Non-pigmented ciliary epithelial cell (primary cell): Measurements from ENCODE around the gene MRAP2.
"Not testable (repeated sequence)": the region's sequence is repeated elsewhere in the genome, so short reads cannot be mapped to it uniquely, and the experiment has no call there.

ENCODE experiments used
- DNase-seq: peaks from one replicate; pipeline ENCODE4 v3.0.0-alpha.2; 2010; ENCODE audit warnings: low read depth

MRAP2 gene

DNA sequence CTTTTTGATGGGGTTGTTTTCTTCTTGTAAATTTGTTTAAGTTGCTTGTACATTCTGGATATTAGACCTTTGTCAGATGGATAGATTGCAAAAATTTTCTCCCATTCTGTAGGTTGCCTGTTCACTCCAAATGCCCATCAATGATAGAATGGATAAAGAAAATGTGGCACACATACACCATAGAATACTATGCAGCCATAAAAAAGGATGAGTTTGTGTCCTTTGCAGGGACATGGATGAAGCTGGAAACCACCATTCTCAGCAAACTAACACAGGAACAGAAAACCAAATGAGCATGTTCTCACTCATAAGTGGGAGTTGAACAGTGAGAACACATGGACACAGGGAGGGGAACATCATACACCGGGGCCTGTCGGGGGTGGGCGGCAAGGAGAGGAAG, 1.6 kb upstream of the MRAP2 start:
- not testable (repeated sequence) for DNase-seq

DNA sequence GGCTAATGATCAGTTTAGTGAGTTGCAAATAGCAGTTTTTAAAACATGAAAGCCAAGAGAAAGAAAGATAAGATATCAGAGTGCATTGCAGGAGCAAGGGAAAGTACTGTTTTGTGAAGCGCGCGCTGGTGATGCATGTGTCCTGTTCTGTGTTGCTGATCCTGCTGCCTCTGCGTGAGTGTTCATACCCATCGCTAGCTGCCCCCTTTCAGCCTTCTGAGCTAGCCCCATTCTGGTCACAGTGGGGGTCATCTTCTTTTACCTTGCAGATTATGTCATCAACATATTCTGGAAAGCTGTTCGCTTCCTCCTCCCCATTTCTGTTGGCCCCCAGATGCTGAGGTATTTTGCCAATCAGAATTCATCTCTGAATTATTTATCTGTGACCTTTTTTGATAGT, 1.9 kb downstream of the MRAP2 start:
- DNase-seq = no peak

DNA sequence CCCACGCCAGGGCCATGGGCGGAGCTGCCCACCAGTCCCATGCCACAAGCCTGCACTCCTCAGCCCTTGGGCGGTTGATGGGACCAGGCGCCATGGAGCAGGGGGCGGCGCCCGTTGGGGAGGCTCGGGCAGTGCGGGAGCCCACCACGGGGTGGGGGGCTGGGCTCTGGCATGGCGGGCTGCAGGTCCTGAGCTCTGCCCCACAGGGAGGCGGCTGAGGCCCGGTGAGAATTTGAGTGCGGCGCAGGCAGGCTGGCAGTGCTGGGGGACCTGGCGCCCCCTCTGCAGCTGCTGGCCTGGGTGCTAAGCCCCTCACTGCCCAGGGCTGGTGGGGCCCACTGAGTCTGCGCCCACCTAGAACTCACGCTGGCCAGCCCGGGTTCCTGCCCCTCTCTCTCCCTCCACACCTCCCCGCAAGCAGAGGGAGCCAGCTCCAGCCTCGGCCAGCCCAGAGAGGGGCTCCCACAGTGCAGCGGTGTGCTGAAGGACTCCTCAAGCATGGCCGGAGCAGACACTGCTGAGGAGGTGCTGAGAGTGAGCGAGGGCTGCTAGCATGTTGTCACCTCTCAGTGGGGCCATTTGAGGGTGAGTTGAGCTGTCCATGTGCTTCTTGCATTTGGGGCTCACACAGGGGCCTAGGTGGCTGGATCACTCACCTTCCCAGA, 4.0 kb downstream of the MRAP2 start:
- no peak for DNase-seq

DNA sequence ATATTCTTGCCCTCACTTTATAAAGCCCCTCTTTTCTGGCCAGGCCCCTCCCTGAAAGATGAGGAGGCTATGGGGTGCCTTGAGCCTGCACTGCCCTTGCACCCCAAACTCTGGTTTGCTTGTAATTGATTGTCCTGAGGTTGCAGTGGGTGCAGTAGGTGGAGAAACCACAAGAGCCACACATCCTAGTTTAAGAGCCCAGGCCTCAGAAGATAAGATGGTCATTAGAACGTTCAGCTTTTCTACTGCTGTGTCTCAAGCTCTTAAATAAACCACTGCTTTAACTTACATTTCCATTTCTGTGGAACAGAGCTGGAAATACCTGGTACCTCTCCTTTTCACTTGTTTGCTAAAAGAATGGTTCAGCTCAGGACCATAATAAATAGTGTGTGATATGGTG, 9.0 kb downstream of the MRAP2 start:
- no peak for DNase-seq

DNA sequence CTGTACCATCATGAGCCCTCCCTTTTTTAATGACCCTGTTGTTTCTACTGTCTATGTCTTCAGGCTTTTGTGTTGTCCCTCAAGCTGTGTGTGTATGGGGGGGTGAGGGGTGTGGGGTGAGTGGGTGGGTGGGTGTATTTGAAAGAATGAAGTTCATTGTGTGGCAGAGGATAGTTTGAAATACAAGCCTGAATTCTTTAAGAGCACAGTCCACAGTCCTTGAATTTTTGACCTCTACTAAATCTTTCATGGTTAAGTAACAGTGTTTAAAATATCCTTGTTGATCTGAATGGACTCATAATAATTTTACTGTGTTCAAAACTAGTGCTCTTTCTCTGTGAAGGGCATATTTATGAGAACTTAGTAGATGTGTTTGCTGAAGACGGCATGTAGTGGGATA, 10.0 kb downstream of the MRAP2 start:
- no peak for DNase-seq

DNA sequence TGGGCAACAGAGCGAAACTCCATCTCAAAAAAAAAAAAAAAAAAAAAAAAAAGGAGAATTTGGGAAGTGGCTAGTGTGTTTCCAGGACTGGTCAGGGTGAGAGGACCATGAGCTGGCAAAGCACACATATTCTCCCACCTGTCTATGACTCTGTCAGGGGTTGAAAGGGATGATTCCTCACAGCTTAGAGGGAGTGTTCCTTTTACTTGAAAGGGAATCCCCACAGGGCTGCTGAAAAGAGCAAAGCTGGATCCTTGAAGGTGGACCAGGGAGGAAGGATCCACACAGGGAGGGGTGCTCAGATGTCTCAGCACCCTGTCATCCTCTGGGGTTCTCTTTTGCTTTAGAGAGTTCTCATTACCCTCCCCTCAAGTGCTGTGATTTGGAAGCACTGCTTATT, 13.2 kb downstream of the MRAP2 start:
- no peak for DNase-seq

DNA sequence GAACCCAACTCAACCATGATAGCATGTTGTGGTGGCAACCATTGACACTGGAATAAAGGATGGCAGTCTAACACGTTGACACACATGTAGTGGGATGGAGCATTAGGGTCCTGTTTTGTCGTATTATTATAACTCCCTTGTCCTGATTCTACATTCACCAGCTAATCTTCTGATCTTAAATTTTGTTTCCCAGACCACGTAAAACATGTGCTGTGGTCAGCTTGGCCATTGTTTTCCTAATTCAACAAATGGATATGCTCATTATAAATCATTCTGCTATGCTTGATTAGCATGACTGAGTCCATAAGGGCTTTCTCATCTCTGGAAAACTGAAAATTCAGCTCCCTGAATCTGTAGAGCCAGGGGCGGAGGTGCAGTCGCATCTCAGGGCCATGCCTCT, 15.0 kb downstream of the MRAP2 start:
- DNase-seq = no peak

DNA sequence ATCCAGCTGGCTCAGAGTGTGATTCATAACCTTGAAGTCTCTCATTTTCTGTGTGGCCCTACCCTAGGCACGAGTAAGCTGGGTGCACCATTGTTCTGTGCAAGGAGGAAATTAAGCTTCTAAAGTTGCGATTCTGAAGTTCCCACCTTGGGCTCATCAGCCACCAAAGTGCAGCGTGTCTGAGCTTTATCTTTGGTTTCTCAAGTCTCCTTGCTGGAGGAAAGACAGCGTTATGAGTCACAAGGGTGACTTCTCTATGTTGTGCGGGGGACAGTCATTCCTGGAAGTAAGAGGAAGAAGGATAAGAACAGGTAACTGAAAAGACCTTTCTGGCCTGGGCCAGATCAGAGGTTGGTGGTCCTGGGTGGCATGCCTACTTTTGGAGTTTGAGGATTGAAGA, 16.8 kb downstream of the MRAP2 start:
- no peak for DNase-seq

DNA sequence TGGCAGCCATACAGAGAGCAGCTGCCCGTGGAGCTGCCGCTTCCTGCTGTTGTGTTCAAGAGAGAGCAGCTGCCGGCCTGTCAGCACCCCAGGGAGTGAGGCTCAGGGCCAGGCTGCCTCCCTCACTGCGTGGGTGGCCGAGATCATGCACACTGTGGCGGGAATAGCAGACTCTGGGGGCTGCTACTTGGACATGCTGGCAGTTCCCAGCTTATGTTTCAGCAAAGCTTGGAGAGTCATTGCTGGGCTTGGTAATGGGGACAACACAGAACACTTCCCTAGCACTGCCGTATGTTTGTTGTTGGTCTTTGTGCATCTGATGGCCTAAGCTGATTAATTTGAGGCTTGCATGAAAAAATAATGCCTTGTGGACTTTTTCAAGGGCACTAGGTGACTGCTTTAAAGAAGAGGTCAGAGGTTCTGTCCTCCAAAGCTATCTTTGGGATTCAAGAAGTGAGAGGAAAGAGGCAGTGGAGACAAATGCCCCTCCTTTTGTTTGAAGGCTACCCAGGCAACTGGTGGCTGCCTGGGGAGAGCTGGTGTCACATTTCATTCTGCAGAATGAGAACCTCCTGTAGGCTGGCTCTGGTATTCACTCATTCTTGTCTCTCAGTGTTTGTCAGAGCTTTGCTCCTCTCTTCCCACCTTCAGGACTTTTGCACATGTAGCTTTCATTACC, 18.8 kb downstream of the MRAP2 start:
- DNase-seq = no peak

DNA sequence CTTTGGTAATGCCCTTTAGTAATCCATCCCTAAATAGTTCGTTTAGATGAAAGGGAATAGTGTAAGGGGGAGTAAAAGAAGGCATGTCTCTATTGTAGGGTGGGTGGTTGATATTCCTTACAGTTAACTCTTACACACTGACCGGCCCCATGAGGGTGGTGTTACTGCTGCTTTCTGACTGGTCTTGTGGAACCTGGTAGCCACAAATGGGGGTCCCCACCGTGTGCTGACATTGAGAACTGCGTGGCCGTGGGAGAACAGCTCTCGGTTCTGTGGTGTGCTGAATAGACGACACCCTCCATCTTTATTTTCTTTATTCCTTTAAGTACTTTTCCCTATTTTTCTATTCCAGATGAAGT, 19.3 kb downstream of the MRAP2 start:
- DNase-seq = no peak

DNA sequence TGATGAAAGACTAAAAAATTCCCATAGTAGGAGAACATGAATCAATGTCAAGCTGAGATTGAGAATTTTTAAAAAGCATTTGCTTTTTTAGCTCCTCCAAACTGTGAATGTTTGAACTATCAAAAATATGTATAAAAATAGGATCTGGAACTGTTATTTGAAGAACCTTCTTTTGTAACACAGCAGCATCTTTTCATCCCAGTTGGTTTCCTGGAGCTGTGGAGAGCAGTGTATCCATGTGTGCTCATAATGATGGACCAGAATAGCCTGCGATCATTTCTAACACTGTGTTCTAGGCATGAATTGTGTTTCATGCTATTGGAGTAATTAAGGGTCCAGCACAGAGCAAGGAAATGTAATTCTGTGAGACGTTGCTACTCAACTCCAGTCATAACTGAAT, 22.1 kb downstream of the MRAP2 start:
- no peak for DNase-seq

DNA sequence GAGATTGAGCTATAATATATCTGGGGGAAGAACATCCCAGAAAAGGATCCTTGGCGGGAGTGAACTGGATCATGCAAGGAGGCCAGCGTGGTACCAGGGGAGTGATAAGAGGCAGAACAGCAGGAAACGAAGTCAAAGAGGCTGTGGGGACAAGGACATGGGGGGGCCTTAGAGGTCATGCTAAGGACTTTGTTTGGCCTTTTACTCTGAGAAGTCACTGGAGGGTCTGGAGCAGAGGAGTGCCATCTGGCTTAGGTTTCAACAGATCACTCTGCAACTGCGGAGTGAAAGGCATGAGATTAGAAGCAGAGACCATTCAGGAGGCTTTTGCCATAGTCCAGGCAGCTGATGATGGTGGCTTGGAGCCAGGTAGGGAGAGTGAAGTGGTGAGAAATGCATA, 24.3 kb downstream of the MRAP2 start:
- no peak for DNase-seq

DNA sequence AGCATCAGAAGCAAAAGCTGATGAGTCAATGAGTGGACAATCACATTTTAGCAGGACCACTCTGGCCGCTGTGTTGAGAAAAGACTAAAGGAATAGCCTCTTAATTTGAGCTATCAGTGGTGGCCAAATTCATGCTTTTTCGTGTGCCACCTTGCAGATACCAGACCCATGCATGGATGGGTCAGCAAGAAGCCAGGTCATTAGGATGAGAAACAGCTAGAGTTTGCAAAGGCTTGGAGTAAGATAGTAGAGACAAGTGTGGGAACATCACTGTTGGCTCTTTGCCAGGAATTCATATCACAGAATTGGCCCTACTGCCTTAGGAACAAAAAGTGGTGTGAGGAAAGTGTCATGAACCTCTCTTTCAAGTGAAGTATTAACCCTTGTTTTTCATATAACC, 25.5 kb downstream of the MRAP2 start:
- DNase-seq = no peak

DNA sequence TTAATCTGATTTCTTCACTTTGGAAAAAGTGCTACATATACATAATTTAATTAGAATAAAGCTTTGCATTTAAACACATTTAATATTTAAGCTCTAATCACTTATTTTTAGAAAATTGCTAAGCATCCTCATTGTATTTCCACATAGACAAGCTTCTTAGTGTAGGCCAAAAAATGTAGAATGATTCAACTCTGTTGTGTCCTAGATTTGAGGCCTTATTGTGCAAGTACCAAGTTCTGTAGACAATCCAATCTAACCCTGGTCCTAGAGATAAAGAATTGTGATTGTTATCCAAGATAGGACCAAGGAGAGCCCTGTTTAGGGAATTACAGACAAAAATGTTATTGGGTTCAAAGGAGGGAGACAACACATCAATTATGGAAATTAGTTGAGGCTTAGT, 27.6 kb downstream of the MRAP2 start:
- no peak for DNase-seq

DNA sequence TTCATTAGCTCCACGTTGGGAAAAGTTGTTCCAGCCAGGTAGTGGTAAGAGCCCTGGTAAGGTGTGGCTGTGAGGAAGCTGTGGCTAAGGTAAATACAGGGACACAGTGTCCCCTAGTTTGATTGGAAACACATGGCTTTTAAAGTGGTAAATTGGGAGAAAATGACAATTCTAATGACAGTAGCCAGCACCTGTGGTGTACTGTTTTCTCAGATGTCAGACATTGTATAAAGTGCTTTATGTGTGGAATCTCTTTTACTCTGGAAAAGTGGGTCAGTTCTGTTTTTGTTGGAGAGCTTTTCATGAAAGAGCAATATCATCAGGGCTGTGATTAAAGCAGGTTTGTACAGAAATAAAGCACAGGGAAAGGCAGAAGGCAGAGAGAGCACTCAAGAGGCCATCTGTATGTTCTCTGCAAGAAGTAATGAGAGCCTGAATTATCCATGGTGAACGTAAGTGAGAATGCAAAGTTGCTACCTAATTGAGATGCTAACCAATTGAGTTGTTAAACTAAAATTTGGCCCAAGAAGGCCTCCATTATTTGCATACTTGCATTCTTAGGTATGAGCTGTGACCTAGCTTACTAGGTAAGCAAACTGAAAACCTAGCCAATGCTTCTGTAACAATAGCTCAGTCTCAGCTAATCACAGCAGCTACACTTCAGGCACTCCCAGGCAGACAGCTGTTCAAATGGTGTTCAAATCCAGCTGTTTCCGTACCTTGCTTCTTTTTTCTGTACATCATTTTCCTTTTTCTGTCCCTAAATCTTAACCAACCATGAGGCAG, 28.2 kb downstream of the MRAP2 start:
- no peak for DNase-seq

DNA sequence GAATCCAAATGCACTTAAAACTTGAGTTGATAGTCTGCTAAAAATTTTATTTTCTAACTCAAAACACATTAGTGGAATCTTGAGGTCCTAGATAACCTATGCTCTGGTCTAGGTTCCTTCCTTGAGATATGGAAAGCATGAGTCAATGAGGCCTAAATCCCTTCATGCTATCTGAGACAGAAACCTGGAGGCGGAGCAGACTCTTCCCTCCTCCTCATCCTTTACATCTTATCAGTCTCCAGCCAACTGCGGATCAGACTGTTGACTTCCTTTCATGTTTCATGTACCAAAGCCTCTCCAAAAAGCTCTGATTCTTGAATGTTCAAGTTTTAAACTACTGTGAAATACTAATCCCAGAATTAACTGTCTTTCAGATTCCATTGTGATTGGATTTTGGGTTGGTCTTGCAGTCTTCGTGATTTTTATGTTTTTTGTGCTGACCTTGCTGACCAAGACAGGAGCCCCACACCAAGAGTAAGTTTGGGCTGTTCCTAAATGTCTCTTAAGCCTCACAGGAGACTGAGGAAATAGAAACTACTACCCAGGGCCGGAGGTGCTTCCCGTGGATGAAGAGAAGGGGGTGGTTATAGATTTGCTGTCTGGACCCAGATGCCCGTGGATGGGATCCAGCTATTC, 29.1 kb downstream of the MRAP2 start:
- no peak for DNase-seq

DNA sequence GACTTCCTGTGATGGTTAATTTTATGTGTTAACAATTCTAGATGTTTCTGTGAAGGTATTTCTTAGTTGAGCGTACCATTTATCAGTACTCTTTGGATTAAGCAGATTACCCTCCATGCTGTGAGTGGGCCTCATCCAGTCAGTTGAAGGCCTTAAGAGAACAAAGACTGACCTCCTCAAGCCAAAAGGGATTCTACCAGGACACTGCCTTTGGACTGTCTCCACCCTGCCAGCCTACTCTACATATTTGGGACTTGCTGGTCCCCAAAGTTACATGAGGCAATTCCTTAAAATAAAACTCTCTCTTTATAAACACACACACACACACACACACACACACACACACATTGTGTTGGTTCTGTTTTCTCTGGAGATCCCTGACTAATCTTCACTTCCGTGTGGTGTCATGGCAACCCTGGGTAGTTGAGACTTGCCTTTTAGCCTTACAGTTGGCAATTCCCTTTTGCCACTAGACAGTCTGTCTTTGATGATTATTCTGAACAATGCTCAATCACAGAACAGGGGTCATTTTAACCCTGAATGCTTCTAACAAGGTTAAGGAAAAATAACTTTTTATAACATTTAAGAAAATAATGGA, 32.2 kb downstream of the MRAP2 start:
- DNase-seq = no peak

DNA sequence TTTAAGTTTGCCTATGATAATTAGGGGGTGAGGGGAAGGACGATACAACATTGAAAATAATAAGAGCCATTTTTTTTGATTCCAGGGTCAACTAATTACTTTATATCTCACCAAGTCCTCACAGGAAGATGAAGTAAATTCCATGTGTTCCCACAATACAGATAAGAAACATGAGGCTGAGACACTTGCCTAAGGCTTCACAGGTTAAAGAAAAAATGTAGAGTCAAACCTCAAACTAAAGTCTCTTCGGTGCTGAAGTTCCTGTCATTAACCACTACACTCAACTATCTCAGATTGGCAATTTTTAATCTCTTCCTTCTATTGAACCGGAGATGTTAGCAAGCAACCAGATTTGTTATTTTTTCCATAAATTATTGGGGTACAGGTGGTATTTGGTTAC, 33.0 kb downstream of the MRAP2 start:
- DNase-seq = no peak

DNA sequence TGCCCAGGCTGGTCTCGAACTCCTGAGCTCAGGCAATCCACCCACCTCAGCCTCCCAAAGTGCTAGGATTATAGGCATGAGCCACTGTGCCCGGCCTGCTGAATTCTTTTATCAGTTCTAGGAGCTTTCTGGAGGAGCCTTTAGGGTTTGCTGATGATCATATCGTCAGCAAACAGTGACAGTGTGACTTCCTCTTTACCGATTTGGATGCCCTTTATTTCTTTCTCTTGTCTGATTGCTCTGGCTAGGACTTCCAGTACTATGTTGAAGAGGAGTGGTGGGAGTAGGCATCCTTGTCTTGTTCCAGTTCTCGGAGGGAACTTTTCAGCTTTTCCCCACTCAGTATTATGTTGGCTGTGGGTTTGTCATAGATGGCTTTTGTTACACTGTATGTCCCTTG, 35.3 kb downstream of the MRAP2 start:
- DNase-seq = not testable (repeated sequence)

DNA sequence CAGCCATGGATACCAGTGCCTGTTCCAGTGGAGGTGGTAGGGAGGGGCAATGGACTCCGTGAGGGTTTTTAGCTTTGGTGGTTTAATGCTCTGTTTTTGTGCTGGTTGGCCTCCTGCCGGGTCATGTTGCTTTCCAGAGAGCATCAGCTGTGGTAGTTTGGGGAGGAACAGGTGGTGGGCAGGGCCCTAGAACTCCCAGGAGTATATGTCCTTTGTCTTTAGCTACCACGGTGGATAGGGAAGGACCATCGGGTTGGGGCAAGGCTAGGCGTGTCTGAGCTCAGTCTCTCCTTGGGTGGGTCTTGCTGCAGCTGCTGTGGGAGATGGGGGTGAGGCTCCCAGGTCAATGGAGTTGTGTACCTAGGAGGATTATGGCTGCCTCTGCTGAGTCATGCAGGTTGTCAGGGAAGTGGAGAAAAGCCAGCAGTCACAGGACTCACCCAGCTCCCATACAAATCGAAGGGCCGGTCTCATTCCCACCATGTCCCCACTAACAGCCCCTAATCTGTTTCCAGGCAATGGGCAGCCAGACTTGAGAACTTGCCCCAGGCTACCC, 38.9 kb downstream of the MRAP2 start:
- DNase-seq = no peak

DNA sequence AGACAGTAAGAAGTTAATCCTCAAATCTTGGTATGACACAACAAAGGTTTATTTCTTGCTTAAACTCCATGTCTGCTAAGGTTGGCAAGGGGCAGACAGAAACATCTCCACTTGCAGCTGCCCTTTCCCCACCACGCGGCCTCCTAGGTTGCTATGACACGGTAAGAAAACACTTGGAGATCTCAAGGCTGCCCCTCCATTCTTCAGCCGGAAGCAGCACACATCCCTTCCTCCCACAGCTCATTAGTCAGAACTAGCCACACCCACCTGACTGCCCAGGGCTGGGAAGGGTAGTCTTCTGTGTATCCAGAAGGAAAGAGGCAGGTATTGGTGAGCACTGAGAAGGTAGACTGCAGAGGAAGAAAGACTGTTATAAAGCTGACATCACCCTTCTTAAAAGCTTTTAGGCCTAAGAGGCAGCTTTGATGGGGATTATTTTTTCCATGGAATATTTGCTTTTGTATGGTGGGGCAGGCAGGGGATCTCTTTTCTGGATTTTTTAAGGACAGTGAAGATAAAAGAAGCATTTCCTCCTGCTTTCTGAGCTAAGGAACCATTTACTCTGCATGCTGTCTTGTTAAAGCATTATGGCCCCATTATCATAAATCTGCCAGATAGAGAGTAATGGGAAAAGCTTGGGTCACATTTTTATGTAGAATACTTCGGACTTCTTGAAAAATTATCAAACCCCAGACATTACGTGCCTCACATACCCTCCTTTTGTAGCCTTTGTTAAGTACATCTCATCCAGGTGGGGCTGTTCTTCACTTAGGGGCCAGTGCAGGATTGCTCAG, 41.6 kb downstream of the MRAP2 start:
- DNase-seq = no peak
